AG09309 (cell line): ENCODE results near the gene WRAP53.

Source experiments
- DNase-seq: peaks from one replicate; pipeline ENCODE4 v3.0.0-alpha.2; 2010; ENCODE audit warnings: low read depth
- H3K4me3 ChIP-seq: 2 replicates; pipeline ENCODE4 v1.5.1; 2011; ENCODE audit warnings: mild to moderate bottlenecking, low read depth, low read length, moderate library complexity; ENCODE audit not compliant: control insufficient read depth
- TF ChIP-seq, protein P1 (sequence below): IDR thresholded peaks from 2 replicates; pipeline ENCODE4 v1.5.1; 2011; ENCODE audit warnings: mild to moderate bottlenecking, low read depth, low read length, inconsistent platforms; ENCODE audit not compliant: insufficient read depth, control insufficient read depth; ENCODE audit errors: missing control alignments

The WRAP53 gene

DNA sequence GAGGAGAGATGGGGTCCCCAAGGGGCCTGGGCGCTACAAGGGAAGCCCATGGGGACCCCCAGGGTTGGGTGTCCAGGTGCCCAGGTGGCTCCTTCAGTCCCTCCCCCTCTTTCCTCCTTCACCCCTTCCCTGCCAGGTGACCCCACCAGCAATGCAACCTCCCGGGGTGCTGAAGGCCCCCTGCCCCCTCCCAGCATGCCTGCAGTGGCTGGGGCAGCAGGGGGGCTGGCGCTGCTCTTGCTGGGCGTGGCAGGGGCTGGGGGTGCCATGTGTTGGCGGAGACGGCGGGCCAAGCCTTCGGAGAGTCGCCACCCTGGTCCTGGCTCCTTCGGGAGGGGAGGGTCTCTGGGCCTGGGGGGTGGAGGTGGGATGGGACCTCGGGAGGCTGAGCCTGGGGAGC, 20.8 kb downstream of the WRAP53 start:
- TF ChIP-seq, protein P1, sequence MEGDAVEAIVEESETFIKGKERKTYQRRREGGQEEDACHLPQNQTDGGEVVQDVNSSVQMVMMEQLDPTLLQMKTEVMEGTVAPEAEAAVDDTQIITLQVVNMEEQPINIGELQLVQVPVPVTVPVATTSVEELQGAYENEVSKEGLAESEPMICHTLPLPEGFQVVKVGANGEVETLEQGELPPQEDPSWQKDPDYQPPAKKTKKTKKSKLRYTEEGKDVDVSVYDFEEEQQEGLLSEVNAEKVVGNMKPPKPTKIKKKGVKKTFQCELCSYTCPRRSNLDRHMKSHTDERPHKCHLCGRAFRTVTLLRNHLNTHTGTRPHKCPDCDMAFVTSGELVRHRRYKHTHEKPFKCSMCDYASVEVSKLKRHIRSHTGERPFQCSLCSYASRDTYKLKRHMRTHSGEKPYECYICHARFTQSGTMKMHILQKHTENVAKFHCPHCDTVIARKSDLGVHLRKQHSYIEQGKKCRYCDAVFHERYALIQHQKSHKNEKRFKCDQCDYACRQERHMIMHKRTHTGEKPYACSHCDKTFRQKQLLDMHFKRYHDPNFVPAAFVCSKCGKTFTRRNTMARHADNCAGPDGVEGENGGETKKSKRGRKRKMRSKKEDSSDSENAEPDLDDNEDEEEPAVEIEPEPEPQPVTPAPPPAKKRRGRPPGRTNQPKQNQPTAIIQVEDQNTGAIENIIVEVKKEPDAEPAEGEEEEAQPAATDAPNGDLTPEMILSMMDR = no peak
- no peak overlapping the region for H3K4me3 ChIP-seq
- DNase-seq = no peak

DNA sequence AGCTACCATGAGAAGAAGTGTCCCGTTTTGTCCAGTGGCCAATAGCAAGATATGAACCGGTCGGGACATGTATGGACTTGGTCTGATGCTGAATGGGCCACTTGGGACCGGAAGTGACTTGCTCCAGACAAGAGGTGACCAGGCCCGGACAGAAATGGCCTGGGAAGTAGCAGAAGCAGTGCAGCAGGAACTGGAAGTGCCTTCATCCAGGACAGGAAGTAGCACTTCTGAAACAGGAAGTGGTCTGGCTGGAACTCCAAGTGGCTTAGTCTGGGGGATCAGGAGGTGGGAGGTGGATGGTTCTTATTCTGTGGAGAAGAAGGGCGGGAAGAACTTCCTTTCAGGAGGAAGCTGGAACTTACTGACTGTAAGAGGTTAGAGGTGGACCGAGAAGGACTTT, 22.0 kb downstream of the WRAP53 start:
- TF ChIP-seq, protein P1 = no peak

DNA sequence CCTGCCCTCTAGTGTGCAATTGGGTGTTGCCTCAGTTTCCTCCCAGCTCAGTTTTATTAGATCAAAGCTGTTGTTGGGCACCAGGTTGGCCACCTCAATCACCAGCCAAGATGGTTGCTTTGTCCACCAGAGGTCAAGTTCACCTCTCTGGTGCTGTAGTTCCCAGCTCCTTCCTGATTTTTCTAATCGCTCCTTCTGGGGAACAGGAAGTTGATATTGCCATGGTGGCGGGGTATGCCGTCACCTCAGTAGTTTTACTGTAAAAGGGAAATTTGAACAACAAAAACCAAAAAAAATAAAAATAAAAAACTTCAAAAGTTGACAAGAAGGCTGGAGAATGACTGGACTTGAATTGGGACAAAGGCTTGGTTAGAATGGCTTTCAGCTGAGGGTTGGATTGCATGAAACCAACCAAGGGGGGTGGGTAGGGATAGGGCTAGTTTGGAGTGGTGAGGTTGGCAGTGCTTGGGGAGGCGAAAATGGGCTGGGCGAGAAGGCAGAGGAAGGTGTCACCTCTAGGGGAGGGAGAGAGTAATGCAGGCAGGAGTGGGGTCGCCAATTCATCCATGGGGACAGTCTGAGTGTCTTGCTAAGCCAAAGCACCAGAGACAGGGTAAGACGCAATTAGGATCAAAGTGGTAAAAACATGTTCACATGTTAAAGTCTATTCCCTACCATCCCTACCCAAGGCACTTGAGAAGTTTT, 22.9 kb downstream of the WRAP53 start:
- no peak overlapping the region for H3K4me3 ChIP-seq
- TF ChIP-seq, protein P1 = no peak
- DNase-seq = no peak

More for the DNA sequence above, 22.0 kb downstream of the WRAP53 start:
- H3K4me3 ChIP-seq = no peak overlapping the region
- no peak for DNase-seq

DNA sequence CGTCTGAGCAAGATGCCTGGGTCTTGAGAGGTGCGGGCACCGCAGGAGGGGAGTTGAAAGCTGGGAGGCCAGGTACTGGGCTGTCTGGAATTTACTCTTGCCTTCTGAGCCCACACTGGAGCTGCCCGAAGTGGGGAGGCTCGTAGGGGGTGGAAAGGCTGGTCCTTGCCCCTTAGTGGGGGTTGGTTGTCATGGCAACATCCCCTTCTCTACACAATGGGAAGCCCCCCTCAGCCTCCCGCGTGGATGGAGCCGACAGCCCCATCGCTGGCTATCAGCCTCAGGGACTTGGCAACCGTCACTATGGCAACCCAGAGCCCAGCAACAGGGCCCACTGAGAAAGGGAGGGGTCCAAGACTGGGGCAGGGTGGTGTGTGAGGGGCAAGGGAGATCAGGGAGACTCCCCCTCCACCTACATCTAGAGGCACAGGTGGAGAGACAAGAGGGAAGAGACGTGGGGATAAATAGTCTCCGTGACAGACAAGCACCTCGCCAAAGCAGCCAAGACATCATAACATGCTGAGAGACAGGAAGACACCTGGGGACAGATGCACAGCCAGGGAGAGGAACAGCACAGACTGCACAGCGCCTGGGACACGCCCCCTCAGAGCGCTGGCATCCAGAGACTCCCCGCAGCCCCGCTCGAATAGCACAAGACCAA, 24.0 kb downstream of the WRAP53 start:
- TF ChIP-seq, protein P1 = no peak
- no peak overlapping the region for H3K4me3 ChIP-seq
- no peak for DNase-seq

DNA sequence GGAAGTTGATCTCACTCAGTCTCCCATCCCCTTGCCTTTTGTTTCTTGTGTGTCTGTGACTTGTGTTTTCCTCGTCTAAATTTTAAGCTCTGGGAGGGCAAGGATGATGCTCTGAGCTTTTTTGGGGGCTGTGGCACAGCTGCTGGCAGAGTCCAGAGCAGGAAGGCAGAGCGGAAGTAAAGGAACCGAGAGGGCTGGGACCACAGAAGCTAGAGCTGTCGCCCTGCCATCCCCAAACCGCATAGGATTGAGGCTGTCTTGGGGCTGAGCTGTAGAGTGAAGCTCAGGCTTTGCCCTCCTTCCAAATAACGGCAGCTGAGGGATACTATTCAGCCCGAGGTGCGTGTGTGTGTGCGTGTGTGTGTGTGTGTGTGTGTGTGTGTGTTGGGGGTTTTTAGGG, 25.5 kb downstream of the WRAP53 start:
- no peak for DNase-seq
- TF ChIP-seq, protein P1 = no peak
- no peak overlapping the region for H3K4me3 ChIP-seq

DNA sequence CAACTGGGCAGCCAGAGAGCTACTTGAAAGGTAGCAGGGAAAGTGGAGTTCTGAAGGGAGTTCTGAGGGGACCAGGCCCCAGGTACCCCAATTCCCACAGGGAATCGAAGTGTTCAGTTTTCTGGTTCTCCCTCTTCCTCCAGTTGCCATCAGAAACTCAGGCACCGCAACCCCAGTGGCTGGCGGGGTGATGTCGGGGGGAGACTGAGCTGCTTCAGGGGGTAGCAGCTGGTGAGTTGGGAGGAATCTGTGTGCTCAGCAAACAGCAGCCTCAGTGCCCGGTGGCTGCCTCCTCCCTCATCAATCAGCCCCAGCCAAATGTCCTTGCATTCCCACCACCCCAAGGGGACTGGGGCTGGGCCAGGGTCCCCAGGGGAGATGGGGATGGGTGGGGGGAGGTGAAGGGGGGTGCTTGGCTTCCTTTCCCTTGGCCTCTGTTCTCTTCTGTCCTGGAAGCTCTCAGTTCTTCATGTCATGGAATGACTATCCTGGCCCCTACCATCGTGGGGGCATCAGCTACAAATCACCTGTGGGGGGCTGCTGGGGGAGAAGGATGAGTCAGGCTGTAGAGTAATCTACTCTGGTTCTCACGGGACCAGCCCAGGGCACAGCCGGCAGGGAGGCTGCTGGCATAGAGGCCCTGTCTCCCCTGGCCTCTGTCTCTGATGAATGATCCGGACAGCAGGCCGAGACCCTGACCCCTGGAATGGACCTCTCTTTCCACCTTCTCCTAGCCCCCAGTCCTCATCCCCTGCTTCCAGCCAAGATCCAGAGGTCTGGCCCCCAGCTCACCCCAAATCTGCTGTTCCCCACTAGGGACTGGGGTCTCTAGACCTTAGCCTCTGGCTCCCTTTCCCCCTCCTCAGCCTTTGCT, 26.7 kb downstream of the WRAP53 start:
- H3K4me3 ChIP-seq = no peak overlapping the region
- TF ChIP-seq, protein P1 = no peak
- DNase-seq = no peak
